GM12878 (cell line): ENCODE data around the gene GPSM1. TPM values are rescaled to one million over a fixed set of nuclear protein-coding genes. Genes with fewer than 3 reads are reported as not detected.
A peak's percentile ranks its signal among the peaks of the same experiment; 100 is the strongest.

ENCODE experiments used
- ATAC-seq: fragments of 200-7000 bp; cut with Tn5 transposase; 3 replicates; pipeline ENCODE4 v1.9.1; 2020; ENCODE audit warnings: mild to moderate bottlenecking, moderate library complexity
- BruUV-seq: library from RNA; stranded (reverse); fragments of 400-500 nt; replicated peaks from 2 replicates; lab custom pipeline; 2021; lab: Mats Ljungman, UMichigan
- CTCF ChIA-PET: fragments of 300-600 bp; sonication (Branson Sonifier 250); formaldehyde crosslinking; extraction: SDS; loops from one replicate; lab custom pipeline; 2021; ENCODE audit warnings: inconsistent platforms; lab: Yijun Ruan, JAX
- POLR2A ChIA-PET: fragments of 350-600 bp; formaldehyde crosslinking; extraction: SDS; loops from one replicate; lab custom pipeline; 2021; ENCODE audit warnings: inconsistent platforms; lab: Charles Lee
- RAD21 ChIA-PET: fragments of 300-600 bp; sonication (Branson Sonifier 250); formaldehyde crosslinking; loops from one replicate; lab custom pipeline; 2023; ENCODE audit warnings: antibody characterized with exemption; ENCODE audit not compliant: unreplicated experiment; lab: Charles Lee
- SMC1A ChIA-PET: fragments of 300-600 bp; sonication (Branson Sonifier 250); formaldehyde crosslinking; loops from one replicate; lab custom pipeline; 2023; ENCODE audit not compliant: unreplicated experiment, uncharacterized antibody; lab: Charles Lee
- DNase-seq: peaks from one replicate; pipeline ENCODE4 v3.0.0-alpha.2; 2011; ENCODE audit warnings: low read depth, low spot score
- FAIRE-seq: peaks from 3 replicates; lab custom pipeline; 2011; peaks lifted over from hg19 to GRCh38; lab: Jason Lieb, UNC
- H2AFZ ChIP-seq: 2 replicates; pipeline ENCODE4 v1.6.0; 2011; ENCODE audit warnings: low read depth, low read length, control low read depth; ENCODE audit not compliant: control insufficient read depth
- H3K27ac ChIP-seq: 2 replicates; pipeline ENCODE4 v1.5.1; 2011; ENCODE audit warnings: control low read depth; ENCODE audit not compliant: control insufficient read depth, insufficient read depth
- H3K27me3 ChIP-seq, 2 experiments: replicated peaks in 1 of 2; 2 replicates each; pipeline versions ENCODE4 v1.6.0 to v1.6.1; 2011; ENCODE audit warnings: low read length in 1 of 2; ENCODE audit not compliant: control insufficient read depth in 2 of 2, insufficient read depth in 2 of 2
- H3K36me3 ChIP-seq, 2 experiments: 2 replicates each; pipeline ENCODE4 v1.5.1; 2011; ENCODE audit warnings: low read length in 1 of 2; ENCODE audit not compliant: control insufficient read depth in 2 of 2, insufficient read depth in 2 of 2
- H3K4me1 ChIP-seq: 2 replicates; pipeline ENCODE4 v1.6.1; 2011; ENCODE audit warnings: mild to moderate bottlenecking, low read length, moderate library complexity, mixed read lengths; ENCODE audit not compliant: control insufficient read depth, insufficient read depth
- H3K4me2 ChIP-seq: 2 replicates; pipeline ENCODE4 v1.6.0; 2011; ENCODE audit warnings: control low read depth; ENCODE audit not compliant: control insufficient read depth, insufficient read depth
- H3K4me3 ChIP-seq: fragments of 200-600 bp; sonication (generic); 2 replicates; pipeline ENCODE4 v1.5.1; 2016
- H3K79me2 ChIP-seq: 2 replicates; pipeline ENCODE4 v1.6.0; 2011; ENCODE audit warnings: low read length; ENCODE audit not compliant: control insufficient read depth, insufficient read depth
- H3K9ac ChIP-seq: 2 replicates; pipeline ENCODE4 v1.8.0; 2011; ENCODE audit warnings: low read length, control low read depth, mixed read lengths; ENCODE audit not compliant: control insufficient read depth, insufficient read depth
- H3K9me3 ChIP-seq: replicated peaks from 3 replicates; pipeline ENCODE4 v1.5.1; 2011; ENCODE audit warnings: mild to moderate bottlenecking, low read length; ENCODE audit not compliant: control insufficient read depth, insufficient read depth
- H4K20me1 ChIP-seq: 2 replicates; pipeline ENCODE4 v1.6.0; 2011; ENCODE audit not compliant: control insufficient read depth, insufficient read depth
- CHD4 ChIP-seq: fragments of 200-600 bp; sonication (generic); IDR thresholded peaks from 2 replicates; pipeline ENCODE4 v1.6.1; 2016; ENCODE audit warnings: mild to moderate bottlenecking
- EGR1 ChIP-seq, 2 experiments: IDR thresholded peaks; 1 replicate in 1 of 2; 2 replicates in 1 of 2; pipeline ENCODE4 v1.6.1; 2011 to 2012; ENCODE audit warnings: low read depth in 2 of 2, low read length in 2 of 2, borderline replicate concordance in 1 of 2, mild to moderate bottlenecking in 1 of 2, moderate library complexity in 1 of 2
- ELK1 ChIP-seq: IDR thresholded peaks from 2 replicates; pipeline ENCODE4 v1.6.1; 2012; ENCODE audit warnings: low read depth, low read length, improper control_type of control experiment
- EZH2 ChIP-seq: IDR thresholded peaks from 2 replicates; pipeline ENCODE4 v1.6.1; 2012; ENCODE audit warnings: low read depth, mild to moderate bottlenecking, control low read depth, inconsistent platforms, low read length, borderline replicate concordance; ENCODE audit not compliant: control insufficient read depth
- GABPA ChIP-seq: IDR thresholded peaks from 2 replicates; pipeline ENCODE4 v1.6.1; 2014; ENCODE audit warnings: antibody characterized with exemption, low read depth, mild to moderate bottlenecking, inconsistent platforms
- GATAD2B ChIP-seq: fragments of 450-650 bp; conservative IDR thresholded peaks from 2 replicates; pipeline ENCODE4 v1.6.1; 2017; ENCODE audit warnings: low read depth, mild to moderate bottlenecking, moderate library complexity
- HDAC2 ChIP-seq: fragments of 200-600 bp; sonication (generic); IDR thresholded peaks from 2 replicates; pipeline ENCODE4 v1.6.1; 2017
- KDM1A ChIP-seq: fragments of 200-600 bp; sonication (generic); IDR thresholded peaks from 2 replicates; pipeline ENCODE4 v1.6.1; 2016; ENCODE audit warnings: borderline replicate concordance
- MXI1 ChIP-seq: fragments of 150-350 bp; IDR thresholded peaks from 2 replicates; pipeline ENCODE4 v1.6.1; 2011; ENCODE audit warnings: low read depth, mild to moderate bottlenecking, inconsistent platforms, low read length, improper control_type of control experiment
- NRF1 ChIP-seq: conservative IDR thresholded peaks from 2 replicates; pipeline ENCODE4 v1.6.1; 2011; ENCODE audit warnings: mild to moderate bottlenecking, low read depth, low read length, improper control_type of control experiment
- YY1 ChIP-seq: IDR thresholded peaks from 2 replicates; pipeline ENCODE4 v1.6.1; 2011; ENCODE audit warnings: low read depth, mild to moderate bottlenecking, low read length
- ZNF622 ChIP-seq: fragments of 450-650 bp; IDR thresholded peaks from 2 replicates; pipeline ENCODE4 v1.6.1; 2017; ENCODE audit warnings: mild to moderate bottlenecking, inconsistent platforms
- WGBS: methylation state at CpG from one replicate; pipeline ENCODE4 v1.1.6; 2016; ENCODE audit warnings: low lambda C conversion rate; ENCODE audit not compliant: insufficient replicate concordance, insufficient coverage; ENCODE audit errors: missing lambda C conversion rate; 5-methylcytosine and 5-hydroxymethylcytosine counted together
- in situ Hi-C: fragments of 300-500 bp; cut with MboI; formaldehyde crosslinking; loops from 9 replicates; pipeline ENCODE4 v1.14.3; 2018; ENCODE audit warnings: mixed read lengths
- intact Hi-C: fragments of 100-400 bp; cut with micrococcal nuclease; formaldehyde crosslinking; loops from one replicate; pipeline ENCODE4 v1.14.2; 2022; ENCODE audit not compliant: unreplicated experiment
- polyA plus RNA-seq, 11 experiments: library from polyadenylated mRNA; depleted of rRNA in 4 of 11; unstranded in 6 of 11; stranded (reverse) in 5 of 11; fragments of >200 nt; fragmentation: Nextera tagmentation in 4 of 11; fragmentation: Illumina TruSeq in 1 of 11; extraction: Ambion mirVana in 4 of 11; extraction: Trizol in 1 of 11; gene quantifications; 1 replicate in 1 of 11; 2 replicates in 10 of 11; pipeline versions ENCODE4 v1.2.1 to v1.2.3, GENCODE V29; 2011 to 2016; ENCODE audit warnings: inconsistent platforms in 2 of 11, missing spikeins in 2 of 11, low read depth in 1 of 11
- total RNA-seq, 4 experiments: library from RNA; depleted of rRNA in 3 of 4; stranded (reverse); fragments of >200 nt in 3 of 4; fragmentation: Illumina TruSeq in 1 of 4; extraction: Trizol in 1 of 4; gene quantifications; 2 replicates each; pipeline versions ENCODE4 v1.2.1 to v1.2.3, GENCODE V29; 2013 to 2021
- TF ChIP-seq, protein P1 (sequence below), 3 experiments: IDR thresholded peaks in 2 of 3; conservative IDR thresholded peaks in 1 of 3; 2 replicates each; pipeline ENCODE4 v1.5.1; 2011; ENCODE audit warnings: low read depth in 3 of 3, low read length in 3 of 3, mild to moderate bottlenecking in 3 of 3, control low read depth in 2 of 3, moderate library complexity in 2 of 3, inconsistent platforms in 1 of 3, mixed read lengths in 1 of 3; ENCODE audit not compliant: control insufficient read depth in 2 of 3, insufficient read depth in 1 of 3; ENCODE audit errors: extremely low read depth in 1 of 3

The GPSM1 gene
- total and polyA plus RNA-seq, 10 of the 15 experiments (the other 5 are each of a cell fraction or from before 2014, with no cell fraction given): 0.04 to 0.10 (median 0.10) TPM; not detected in 7

GRCh38 chr9:136311051-136312008 is 16.0 kb upstream of the GPSM1 start:
- DNase-seq (no peak), ATAC-seq (peak; percentile 68), FAIRE-seq (no peak)
- in situ Hi-C loops (no loop called here), intact Hi-C loops (no loop called here)
- BruUV-seq: no TSS peak
- H3K9me3 ChIP-seq: peaks cover 6% of the 10 kb centered on the region; the same call in 2 of the 3 replicates
- H3K4me2 ChIP-seq: no peak overlapping the region
- RAD21 ChIA-PET: no interaction called here
- TF ChIP-seq CHD4: no peak
- no peak for TF ChIP-seq ZNF622
- TF ChIP-seq GATAD2B: no peak
- no peak for TF ChIP-seq EGR1 (IDR thresholded peaks at IDR 0.05; ENCODE audit: borderline replicate concordance in 1 of 2, low read depth in 2 of 2, low read length in 2 of 2)
- no peak for TF ChIP-seq NRF1
- no peak for TF ChIP-seq GABPA
- no peak for TF ChIP-seq MXI1
- no peak for TF ChIP-seq HDAC2
- no peak for TF ChIP-seq EZH2
- TF ChIP-seq KDM1A: no peak
- no peak for TF ChIP-seq YY1
- no peak for TF ChIP-seq ELK1
- TF ChIP-seq, protein P1, sequence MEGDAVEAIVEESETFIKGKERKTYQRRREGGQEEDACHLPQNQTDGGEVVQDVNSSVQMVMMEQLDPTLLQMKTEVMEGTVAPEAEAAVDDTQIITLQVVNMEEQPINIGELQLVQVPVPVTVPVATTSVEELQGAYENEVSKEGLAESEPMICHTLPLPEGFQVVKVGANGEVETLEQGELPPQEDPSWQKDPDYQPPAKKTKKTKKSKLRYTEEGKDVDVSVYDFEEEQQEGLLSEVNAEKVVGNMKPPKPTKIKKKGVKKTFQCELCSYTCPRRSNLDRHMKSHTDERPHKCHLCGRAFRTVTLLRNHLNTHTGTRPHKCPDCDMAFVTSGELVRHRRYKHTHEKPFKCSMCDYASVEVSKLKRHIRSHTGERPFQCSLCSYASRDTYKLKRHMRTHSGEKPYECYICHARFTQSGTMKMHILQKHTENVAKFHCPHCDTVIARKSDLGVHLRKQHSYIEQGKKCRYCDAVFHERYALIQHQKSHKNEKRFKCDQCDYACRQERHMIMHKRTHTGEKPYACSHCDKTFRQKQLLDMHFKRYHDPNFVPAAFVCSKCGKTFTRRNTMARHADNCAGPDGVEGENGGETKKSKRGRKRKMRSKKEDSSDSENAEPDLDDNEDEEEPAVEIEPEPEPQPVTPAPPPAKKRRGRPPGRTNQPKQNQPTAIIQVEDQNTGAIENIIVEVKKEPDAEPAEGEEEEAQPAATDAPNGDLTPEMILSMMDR (IDR thresholded peaks at IDR 0.05 in 2 of 3, conservative IDR thresholded peaks at IDR 0.05 in 1 of 3; ENCODE audit: control insufficient read depth in 2 of 3, extremely low read depth in 1 of 3, insufficient read depth in 1 of 3, low read depth in 3 of 3, low read length in 3 of 3): no peak
- no peak overlapping the region for H3K9ac ChIP-seq
- no peak overlapping the region for H3K27ac ChIP-seq
- CTCF ChIA-PET: interaction anchor here (1.3 kb wide), 1 partner anchor 91 kb away, joined by 3 read pairs; no protein-coding TSS in a partner anchor
- H3K36me3 ChIP-seq: no peaks in the 10 kb centered on the region
- 20% methylated on average over 23 of the region's 23 CpGs for WGBS
- H3K4me1 ChIP-seq: peaks cover 3% of the 10 kb centered on the region
- H3K27me3 ChIP-seq: no peaks in the 10 kb centered on the region; a peak in 1 of 4 replicates
- SMC1A ChIA-PET: no interaction called here
- H4K20me1 ChIP-seq: no peaks in the 10 kb centered on the region
- no peak overlapping the region for H2AFZ ChIP-seq
- no peaks in the 10 kb centered on the region for H3K79me2 ChIP-seq
- H3K4me3 ChIP-seq: no peak overlapping the region
- POLR2A ChIA-PET: no interaction called here
